Limb (tissue), 2 donors: ENCODE data around the gene HYAL3.
"Not testable (repeated sequence)": the region's sequence is repeated elsewhere in the genome, so short reads cannot be mapped to it uniquely, and the experiment has no call there.

Experiments
- DNase-seq, 2 donors: peaks; one replicate each; pipeline ENCODE4 v3.0.0-alpha.2; 2016; ENCODE audit errors: extremely low spot score in 2 of 2

HYAL3 gene

GRCh38 chr3:50314342-50314741 is 15.1 kb upstream of the HYAL3 start:
- no peak for DNase-seq

GRCh38 chr3:50312041-50312440 is 12.8 kb upstream of the HYAL3 start:
- DNase-seq: not testable (repeated sequence)

GRCh38 chr3:50304601-50305000 is 5.4 kb upstream of the HYAL3 start:
- no peak for DNase-seq

GRCh38 chr3:50303013-50303815 is 4.0 kb upstream of the HYAL3 start, which contains the start of gene HYAL1:
Gene HYAL1, minus strand, starts transcription at chr3:50303574. Its CDS starts 618 bp downstream, at chr3:50302956.
- peak in 1 of 2 donors; percentile 46 for DNase-seq

- DNase-seq: peak in 1 of 2 donors; percentile 26
Observed at GRCh38 chr3:50302095-50303012, 3.1 kb upstream of the HYAL3 start.

GRCh38 chr3:50300681-50301254 is 1.6 kb upstream of the HYAL3 start:
- DNase-seq: no peak

GRCh38 chr3:50299929-50300680 is 900 bp upstream of the HYAL3 start:
- no peak for DNase-seq

GRCh38 chr3:50299638-50299928 is 378 bp upstream of the HYAL3 start:
- DNase-seq: no peak

GRCh38 chr3:50297896-50298725 is 1.1 kb downstream of the HYAL3 start:
- DNase-seq: no peak

GRCh38 chr3:50297384-50297775 is 1.8 kb downstream of the HYAL3 start:
- no peak for DNase-seq

GRCh38 chr3:50296721-50297383 is 2.4 kb downstream of the HYAL3 start:
- no peak for DNase-seq

GRCh38 chr3:50295553-50296431 is 3.4 kb downstream of the HYAL3 start:
- DNase-seq: no peak

- DNase-seq: no peak
Observed at GRCh38 chr3:50294492-50295403, 4.5 kb downstream of the HYAL3 start.

- no peak for DNase-seq
Observed at GRCh38 chr3:50294089-50294488, 5.1 kb downstream of the HYAL3 start.

- no peak for DNase-seq
Observed at GRCh38 chr3:50293079-50293801, 6.0 kb downstream of the HYAL3 start.

- DNase-seq: peak; percentile 96 to 99
Observed at GRCh38 chr3:50292159-50293078, 6.8 kb downstream of the HYAL3 start, which contains the start of gene IFRD2. Gene IFRD2, minus strand, starts transcription at chr3:50292429. Its CDS starts 155 bp downstream, at chr3:50292274.
